HG02943 (cell line): ENCODE measurements around the gene CUX1.

Experiments
- ATAC-seq: cut with Tn5 transposase; IDR thresholded peaks from one replicate; pipeline ENCODE4 v1.9.1; 2021; ENCODE audit warnings: mild to moderate bottlenecking, low read depth, moderate library complexity; ENCODE audit not compliant: unreplicated experiment

CUX1 gene

DNA sequence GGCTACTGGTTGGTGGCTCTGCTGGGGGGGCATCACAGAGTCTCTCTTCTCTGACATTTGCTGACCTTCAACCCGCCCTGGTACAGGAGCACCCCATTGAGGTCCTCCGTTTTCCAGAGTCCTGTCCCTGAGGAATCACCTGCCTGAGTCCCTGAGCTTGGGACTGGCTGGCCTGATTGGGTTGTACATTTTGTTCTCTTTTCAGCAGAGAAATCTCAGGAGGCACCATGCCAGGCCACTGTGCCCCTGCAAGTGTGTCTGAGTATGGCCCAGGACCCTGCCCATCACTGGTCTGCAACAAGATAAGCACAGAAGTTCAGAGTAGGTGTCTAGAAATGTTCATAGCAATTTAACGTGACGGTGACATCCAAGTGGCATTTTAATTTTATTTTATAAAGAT, 131.2 kb downstream of the CUX1 start:
- no peak for ATAC-seq

GRCh38 chr7:101950450-101951119, 133.2 kb downstream of the CUX1 start:
- no peak for ATAC-seq

GRCh38 chr7:101951757-101952156, 134.3 kb downstream of the CUX1 start:
- no peak for ATAC-seq

DNA sequence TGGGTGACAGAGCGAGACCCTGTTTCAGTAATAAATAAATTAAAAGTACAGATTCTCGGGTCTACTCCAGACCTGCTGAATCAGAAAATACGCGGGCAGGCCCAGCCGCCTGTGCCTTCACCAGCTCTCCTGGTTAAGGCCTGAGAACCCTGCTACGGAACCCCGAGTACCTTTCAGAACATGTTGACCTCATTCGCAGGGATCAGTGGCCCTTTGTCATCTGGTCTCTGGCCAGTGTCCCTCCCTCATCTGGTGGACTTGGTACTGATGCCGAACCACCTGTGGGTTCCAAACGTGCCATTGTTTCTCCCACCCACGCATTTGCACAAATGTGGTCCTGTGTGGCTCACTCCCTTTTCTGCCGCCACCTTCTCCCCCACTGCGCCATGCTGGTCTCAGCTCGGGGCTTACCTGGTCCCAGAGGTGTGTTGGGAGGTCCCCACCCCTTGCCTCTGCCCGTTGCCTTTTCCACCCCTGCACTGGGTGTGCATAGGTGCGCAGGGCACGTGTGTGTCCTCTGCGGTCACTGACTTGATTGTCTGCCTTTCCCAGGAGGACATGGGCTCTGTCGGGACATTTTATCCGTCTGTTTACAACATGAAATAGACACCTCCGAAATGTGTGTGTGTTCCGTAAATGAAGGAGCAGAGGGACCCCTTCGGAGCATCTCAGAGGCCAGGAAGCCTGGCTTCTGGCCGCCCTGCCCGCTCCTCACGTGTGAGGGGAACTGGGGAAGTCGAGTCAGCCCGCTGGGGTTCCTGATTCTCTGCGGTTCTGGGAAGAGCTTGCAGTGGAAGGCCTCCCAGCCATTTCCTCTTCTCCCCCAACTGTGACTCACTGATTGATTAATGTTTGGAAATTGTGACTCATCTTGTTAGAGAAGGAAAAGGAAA, 135.2 kb downstream of the CUX1 start:
- no peak for ATAC-seq

DNA sequence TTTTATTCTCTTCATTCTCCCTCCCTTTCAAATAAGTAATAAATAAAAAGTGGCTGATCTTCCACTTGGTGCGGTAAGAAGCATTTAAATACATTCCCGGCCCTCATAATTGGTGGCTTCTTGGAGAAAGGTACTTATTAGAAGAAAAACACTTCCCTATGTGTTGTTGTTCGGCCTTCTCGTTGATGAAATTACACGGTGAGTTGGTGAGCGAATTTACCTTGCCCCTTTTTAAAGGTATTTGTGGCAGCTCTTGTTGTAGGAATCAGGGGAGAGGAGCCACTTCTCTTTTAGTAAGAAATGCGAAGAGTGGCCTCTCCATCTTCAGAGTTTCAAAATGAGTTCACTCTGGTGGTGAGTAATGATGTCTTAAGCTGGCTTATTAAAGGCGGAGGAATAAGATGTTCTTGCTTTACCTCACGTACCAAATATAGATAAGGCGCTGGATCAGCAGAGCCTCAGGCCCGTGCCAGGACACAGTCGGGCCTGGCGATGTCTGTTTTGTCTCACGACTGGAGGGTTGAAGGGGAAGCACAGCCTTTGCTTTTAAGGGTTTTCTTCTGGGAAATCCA, 135.9 kb downstream of the CUX1 start:
- no peak for ATAC-seq

DNA sequence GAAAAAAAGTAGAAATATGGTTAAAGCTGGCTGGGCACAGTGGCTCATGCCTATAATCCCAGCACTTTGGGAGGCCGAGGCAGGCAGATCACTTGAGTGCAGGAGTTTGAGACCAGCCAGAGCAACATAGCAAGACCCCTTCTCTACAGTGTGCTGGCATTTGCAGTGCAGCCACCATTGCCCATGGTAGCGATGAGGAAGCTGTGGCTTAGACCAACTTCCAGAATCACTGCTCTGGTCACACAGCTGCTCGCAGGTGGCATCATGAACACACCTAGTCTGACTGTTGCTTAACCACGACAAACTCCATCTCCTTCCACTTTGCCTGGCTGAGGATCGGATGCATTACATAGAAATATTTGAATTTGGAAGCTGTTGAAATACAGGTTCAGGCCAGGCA, 137.1 kb downstream of the CUX1 start:
- ATAC-seq = no peak

GRCh38 chr7:101956130-101956529, 138.7 kb downstream of the CUX1 start:
- ATAC-seq = no peak

DNA sequence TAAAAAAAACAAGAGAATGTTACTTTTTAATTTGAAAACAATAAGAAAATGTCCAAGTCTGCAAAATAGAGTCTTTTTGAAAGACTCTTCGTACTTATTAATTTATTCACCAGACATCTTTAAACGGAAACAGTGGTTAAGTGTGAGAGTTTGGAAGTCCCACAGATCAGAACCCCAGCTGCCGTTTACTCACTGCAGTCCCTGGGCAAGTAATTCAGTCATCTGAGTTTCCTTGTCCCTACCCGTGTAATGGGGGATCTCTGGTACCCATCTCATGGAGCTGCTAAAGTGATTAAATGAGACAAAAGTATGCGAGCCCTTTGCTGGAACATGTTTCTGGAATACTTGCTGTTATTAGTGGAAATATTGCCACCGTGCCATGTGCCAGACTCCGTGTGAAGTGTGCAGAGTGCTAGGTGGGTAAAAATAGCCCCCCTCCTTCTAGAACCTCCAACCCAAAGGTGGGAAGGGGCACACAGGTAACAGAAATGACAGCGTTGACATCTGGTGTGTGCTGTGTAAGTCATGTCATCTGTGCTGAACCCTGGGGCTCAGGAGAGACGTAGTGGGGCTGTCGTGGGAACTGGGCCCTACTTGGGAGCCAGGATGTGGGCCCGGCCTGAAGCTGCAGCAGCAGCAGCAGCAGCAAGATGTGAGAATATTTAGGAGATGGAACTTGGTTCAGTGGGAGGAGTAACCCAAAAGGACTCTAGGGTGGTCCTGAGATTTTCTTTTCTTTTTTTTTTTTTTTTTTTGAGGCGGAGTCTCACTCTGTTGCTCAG, 140.5 kb downstream of the CUX1 start:
- no peak for ATAC-seq

GRCh38 chr7:101959342-101959741, 141.9 kb downstream of the CUX1 start:
- no peak for ATAC-seq

GRCh38 chr7:101959829-101960228, 142.4 kb downstream of the CUX1 start:
- ATAC-seq = no peak

DNA sequence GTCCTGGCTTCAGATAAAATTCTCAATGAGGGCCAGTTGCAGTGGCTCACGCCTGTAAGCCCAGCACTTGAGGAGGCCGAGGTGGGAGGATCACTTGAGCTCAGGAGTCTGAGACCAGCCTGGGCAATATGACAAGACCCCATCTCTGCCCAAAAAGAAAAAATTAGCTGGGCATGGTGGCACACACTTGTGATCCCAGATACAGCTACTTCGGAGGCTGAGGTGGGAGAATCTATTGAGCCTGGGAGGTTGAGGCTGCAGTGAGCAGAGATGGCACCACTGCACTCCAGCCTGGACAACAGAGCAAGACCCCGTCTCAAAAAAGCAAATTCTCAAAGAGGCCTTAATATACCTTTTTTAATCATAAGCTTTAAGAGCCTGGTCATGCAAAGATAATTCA, 142.9 kb downstream of the CUX1 start:
- no peak for ATAC-seq

DNA sequence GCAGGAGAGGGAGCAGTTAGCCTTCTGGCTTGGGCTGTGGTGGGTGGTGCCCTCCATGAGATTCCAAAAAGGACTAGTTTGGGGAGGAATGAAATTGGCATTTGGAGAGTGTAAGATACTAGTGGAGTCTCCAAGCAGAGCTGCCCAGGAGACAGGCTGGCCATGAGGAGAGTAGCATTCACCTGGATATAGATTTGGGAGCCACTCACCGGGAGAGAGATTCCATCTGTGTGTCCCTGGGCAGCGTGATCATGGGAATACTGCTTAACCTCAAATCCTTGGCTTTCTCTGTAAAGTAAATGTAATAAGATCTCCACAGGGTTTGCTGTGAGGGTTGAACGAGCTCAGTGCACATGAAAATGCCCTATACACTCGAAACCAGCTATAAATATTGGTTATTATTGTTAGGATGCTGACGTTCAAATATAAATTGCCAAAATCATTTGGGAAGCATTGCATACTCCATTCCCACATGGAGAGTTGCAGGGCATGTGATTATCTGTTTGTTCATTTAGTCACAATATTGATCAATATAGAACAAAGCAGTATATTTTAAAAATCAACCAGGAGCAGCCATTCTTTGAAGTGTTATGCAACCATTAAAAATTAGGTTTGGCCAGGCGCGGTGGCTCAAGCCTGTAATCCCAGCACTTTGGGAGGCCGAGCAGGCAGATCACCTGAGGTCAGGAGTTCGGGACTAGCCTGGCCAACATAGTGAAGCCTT, 143.7 kb downstream of the CUX1 start:
- ATAC-seq = no peak

DNA sequence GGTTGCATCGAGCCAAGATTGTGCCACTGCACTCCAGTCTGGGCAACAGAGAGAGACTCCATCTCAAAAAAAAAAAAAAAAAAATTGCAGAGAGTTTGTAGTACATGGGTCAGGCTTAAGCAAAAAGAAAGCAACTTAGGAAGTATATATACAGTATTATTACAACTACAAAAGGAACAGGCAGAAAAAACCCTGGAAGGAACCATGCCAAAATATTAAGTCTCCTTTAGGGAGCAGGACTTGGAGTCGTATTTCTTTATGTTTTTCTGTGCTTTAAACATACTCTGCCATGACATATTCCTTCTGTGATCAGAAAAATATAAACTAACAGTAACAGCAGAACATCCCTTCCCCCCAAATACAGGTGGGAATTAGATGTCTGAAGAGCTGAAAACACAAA, 144.4 kb downstream of the CUX1 start:
- no peak for ATAC-seq

DNA sequence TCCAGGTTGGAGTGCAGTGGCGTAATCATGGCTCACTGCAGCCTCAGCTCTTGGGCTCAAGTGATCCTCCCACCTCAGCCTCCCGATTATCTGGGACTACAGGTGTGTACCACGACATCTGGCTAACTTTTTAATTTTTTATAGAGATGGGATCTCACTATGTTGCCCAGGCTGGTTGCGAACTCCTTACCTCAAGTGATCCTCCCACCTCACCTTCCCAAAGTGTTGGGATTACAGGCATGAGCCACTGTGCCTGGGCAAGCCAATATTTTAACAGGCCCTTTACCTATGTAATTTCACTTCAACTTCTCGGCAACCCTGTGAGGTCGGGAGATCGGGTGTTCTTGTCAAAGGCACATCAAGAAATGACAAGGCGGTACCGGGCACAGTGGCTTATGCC, 146.3 kb downstream of the CUX1 start:
- ATAC-seq = no peak

GRCh38 chr7:101964680-101965452, 147.4 kb downstream of the CUX1 start:
- no peak for ATAC-seq

DNA sequence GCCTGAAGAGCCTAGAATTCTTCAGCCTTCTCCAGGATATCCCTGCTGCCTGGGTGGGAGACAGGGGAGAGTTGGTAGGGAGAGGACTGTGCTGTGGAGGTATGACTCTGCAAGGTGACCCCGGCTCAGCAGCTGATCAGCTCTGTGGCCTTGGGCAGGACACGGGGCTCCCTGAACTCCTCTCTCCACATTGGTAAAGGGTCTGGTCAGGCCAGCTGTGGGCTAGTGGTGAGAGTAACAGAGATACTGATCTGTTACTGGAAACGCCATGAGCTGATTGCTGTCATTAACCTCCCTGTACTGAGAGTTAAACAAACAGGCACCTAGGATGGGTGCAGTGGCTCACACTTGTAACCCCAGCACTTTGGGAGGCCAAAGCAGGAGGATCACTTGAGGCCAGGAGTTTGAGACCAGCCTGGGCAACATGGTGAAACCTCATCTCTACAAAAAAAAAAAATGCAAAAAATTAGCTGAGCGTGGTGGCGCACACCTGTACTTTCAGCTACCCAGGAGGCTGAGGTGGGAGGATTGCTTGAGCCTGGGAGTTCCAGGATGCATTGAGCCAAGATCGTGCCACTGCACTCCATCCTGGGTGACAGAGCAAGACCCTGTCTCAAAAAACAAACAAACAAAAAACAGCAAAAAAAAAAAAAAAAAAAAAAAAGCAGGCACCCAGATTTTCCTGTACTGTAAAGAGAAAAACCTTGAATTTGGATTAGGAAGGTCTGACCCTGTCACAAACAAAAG, 151.5 kb downstream of the CUX1 start:
- ATAC-seq = no peak

DNA sequence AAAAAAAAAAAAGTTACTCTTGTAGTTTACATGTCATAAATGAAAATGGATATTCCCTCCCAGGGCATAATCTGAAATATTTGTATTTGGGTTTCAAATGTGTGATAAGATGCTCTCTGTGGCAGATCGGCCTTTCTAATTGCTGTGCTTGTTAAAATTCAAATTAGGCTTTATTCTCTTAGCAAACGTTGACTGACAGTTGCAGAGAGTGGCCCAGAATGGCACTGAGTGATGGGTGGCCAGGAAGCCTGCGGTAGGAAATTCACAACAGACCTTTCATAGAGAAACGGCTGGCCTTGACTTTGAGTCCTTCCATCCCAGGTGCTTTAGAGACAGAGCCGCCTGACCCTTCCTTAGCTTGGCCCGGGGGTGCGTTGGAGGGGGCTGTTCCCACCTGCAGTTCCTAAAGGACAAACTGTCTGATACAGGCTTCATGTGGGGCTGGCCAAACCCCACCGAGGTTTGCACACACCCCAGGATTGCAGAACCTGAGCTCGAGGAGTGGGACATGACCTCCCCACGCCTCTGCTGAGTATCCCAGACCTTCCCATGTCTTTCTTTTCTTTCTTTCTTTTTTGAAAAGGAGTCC, 152.7 kb downstream of the CUX1 start:
- ATAC-seq = no peak

- ATAC-seq = no peak
Measured at GRCh38 chr7:101970801-101971200, 153.4 kb downstream of the CUX1 start.
